Measurements from ENCODE around the gene TNIK.

GRCh38 chr3:171508676-171509075, 48.5 kb upstream of the TNIK start:
- TF ChIP-seq CTCF (IDR thresholded peaks at IDR 0.05) = no peak
- TF ChIP-seq POLR2A (IDR thresholded peaks at IDR 0.05) = no peak

Data from prostate gland (tissue), 2 donors.